GM10266 (cell line): ENCODE results near the gene SIRPD.
"Not testable (repeated sequence)": the region's sequence is repeated elsewhere in the genome, so short reads cannot be mapped to it uniquely, and the experiment has no call there.

Experiments
- DNase-seq: peaks from one replicate; pipeline ENCODE4 v3.0.0; 2012; ENCODE audit errors: extremely low spot score
- TF ChIP-seq, protein P1 (sequence below): IDR thresholded peaks from 2 replicates; pipeline ENCODE4 v1.5.1; 2012; ENCODE audit warnings: mild to moderate bottlenecking, low read depth; ENCODE audit not compliant: control insufficient read depth, insufficient read depth; ENCODE audit errors: missing control alignments

The SIRPD gene

DNA sequence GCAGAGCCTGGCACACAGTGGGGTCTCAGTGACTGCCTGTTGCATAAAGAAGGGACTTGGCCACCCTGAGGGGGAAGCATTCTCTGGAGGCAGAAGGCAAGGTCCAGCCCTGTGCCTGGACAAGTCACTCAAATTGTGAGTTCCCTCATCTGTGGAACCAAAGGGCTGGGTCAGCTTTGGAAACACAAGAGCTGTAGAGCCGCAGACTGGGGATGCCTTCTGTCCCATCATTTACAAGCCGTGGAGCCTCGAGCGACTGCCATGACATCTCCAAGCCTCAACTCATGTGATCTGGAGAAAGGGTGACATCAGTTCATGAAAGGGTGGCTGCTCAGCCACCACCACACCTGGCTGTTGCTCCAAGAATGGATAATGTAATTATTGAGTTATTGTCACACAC, 20.4 kb upstream of the SIRPD start:
- TF ChIP-seq, protein P1, sequence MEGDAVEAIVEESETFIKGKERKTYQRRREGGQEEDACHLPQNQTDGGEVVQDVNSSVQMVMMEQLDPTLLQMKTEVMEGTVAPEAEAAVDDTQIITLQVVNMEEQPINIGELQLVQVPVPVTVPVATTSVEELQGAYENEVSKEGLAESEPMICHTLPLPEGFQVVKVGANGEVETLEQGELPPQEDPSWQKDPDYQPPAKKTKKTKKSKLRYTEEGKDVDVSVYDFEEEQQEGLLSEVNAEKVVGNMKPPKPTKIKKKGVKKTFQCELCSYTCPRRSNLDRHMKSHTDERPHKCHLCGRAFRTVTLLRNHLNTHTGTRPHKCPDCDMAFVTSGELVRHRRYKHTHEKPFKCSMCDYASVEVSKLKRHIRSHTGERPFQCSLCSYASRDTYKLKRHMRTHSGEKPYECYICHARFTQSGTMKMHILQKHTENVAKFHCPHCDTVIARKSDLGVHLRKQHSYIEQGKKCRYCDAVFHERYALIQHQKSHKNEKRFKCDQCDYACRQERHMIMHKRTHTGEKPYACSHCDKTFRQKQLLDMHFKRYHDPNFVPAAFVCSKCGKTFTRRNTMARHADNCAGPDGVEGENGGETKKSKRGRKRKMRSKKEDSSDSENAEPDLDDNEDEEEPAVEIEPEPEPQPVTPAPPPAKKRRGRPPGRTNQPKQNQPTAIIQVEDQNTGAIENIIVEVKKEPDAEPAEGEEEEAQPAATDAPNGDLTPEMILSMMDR, result no peak

DNA sequence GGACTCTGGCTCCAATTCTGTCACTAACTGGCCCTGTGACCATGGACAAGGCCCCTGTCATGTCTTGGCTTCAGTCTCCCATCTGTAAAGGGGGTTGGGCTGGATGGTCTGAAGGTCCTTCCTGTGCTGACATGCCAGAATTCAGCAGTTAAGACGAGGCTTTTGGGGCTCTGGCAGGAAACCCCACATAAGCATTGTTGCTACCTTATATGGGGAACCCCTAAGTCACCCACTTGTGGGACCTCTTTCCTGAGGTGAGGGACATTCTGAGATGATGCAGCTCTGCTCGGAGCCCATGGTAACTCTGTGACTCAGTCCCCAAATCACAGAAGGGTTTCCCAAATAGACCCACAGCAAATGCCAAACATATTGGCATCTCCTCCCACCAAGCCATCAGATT, 19.8 kb upstream of the SIRPD start:
- not testable (repeated sequence) for DNase-seq

More for the DNA sequence above, 20.4 kb upstream of the SIRPD start:
- DNase-seq, result no peak

DNA sequence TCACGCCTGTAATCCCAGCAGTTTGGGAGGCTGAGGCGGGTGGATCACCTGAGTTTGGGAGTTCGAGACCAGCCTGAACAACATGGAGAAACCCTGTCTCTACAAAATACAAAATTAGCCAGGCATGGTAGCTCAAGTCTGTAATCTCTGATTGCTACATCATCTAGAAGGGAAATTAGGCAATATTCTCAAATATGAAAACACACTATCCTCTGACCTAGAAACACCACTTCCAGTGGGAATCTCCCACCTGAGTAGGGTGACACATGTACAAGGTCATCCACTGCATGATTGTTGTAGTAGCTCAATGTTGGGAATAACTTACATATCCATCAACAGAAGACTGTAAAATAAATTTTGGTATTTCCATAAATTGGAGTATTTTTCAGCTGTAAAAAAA, 19.1 kb upstream of the SIRPD start:
- TF ChIP-seq, protein P1, result no peak
- no peak for DNase-seq

DNA sequence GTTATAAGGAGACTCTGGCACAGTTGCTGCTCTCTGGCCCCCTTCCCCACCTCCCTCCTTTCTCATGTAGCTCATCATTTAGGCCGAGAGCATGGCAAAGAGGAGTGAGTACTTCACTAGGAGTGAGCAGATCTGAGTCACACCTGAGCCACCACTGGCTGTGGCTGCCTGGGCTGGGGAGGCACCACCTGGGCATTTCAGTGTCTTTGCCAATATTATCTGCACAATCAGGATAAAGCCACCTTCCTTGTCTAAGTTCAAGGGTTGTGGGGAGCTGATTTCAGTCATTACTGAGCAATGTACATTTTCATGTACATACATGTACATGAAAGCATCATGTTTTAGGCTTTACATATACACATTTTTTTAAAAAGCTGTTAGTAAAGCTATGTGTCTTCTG, 18.5 kb upstream of the SIRPD start:
- DNase-seq, result not testable (repeated sequence)

DNA sequence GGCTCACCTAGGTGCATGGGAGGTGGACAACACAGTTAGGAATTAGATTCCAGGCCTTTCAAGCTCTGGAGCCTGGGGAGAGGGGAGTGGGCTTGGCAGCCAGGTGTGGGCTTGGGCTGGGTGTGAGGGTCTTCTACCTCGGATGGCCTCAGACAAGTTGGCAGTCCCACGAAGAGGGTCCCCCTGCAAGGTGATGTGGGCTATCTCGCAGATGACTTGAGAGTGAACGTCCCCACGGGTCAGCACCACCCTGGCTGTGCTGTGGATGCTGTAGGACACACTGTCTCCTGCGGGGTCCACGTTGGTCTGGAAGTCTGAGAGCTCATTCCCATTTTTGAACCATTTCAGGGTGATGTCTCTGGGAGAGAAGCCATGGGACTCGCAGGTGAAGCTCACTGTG, 14.1 kb upstream of the SIRPD start:
- DNase-seq, result not testable (repeated sequence)

DNA sequence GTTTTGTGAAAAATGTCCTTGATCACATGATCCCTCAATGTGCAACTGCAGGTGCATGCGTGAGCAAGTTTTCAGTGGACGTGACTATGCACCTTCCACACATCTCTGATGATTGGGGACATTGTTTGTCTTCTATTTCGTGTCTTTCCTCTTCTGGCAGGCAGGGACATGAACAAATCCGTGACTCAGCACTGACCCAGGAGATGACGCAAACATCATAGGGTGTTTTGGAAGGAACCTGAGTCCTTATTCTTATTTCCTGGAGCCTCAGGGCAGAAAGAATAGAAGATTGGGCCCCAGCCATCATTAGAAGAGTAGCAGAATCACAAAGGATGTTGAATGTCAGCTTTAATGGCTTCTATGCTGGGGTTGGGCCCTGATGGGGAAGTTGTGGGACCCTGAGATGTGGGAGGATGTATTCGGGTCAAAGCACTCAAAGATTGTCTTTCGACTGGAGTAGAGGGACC, 11.9 kb upstream of the SIRPD start:
- DNase-seq, result no peak
- TF ChIP-seq, protein P1, result no peak

DNA sequence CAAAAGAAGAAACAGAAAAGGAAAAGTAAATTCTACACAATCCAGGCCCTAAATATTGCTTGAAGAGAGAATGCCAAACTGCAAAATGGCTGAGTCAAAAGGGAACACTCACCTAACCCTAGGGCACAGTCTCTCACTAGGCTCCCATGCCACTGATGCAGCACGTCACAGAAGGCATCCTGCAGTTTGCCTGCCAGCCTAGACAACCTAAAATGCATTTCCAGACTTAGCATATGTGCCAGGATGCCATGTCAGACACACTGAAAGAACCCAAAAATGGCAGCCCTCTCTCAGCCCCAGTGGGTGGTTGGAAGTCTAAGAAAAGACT, 10.6 kb upstream of the SIRPD start:
- TF ChIP-seq, protein P1, result no peak
- no peak for DNase-seq

DNA sequence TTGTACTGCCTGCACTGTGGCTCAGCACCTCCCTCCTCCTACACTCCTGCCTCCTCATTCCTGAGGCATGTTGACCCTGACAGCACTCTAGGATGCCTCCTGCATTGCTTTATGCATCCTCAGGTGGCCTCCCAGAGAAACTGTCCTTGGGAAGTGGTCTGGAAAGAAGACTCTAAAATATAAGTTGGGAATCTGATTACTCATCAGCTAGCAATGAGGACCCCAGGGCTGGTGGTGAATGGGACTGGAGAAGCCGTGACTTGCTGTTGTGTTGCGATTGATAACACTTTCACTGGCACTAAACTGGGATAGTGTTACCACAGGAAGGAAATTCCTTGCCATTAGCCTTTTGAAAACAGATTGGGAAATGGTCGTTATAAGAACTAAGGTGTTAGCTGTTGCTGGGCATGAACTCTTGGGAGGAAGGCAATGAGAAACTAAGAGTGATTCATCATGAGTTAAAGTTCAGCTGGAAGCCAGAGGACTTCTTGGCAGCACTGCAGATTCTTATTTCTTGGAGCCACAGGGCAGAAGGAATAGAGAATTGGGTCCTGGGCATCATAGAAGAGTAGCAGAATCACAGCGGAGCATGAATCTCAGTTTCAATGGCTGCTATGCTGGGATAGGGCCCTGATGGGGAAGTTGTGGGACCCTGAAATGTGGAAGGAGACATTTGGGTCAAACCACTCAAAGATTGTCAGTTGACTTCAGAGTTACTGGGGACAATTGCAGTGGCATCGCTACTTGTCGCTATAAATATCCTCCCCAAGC, 10.1 kb upstream of the SIRPD start:
- TF ChIP-seq, protein P1, result no peak
- DNase-seq, result no peak

DNA sequence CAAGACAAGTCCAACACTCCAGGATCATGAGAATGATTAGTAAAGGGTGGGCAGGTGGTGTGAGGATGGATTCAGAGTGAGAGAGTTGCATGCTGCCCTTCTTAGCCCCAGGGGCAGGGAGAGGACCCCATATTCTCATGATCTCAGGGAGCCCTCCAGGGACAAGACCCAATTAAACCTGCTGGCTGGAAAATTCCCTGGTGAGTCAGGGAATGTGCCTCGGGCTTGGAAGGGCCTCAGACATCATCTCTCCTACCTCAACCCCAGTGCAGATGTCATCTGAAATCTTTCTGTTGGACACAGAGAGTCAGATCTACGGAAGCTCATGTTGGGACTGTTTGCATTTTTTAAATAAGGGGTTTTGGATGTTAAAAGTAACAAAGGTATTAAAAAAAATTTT, 9.2 kb upstream of the SIRPD start:
- no peak for DNase-seq
- TF ChIP-seq, protein P1, result no peak
